Uterus (tissue), 2 donors: ENCODE results near the gene TRIO.

Source experiments
- CTCF ChIP-seq, 4 experiments: fragments of 200-600 bp in 2 of 4; fragments of 450-650 bp in 2 of 4; sonication (generic) in 2 of 4; IDR thresholded peaks; one replicate each; pipeline ENCODE4 v1.5.1; 2016 to 2019; ENCODE audit warnings: antibody characterized with exemption in 4 of 4, mild to moderate bottlenecking in 2 of 4, moderate library complexity in 1 of 4
- POLR2A ChIP-seq, 2 donors: fragments of 450-650 bp; IDR thresholded peaks; one replicate each; pipeline ENCODE4 v1.6.1; 2016; ENCODE audit warnings: antibody characterized with exemption in 2 of 2, mild to moderate bottlenecking in 1 of 2, moderate library complexity in 1 of 2

GRCh38 chr5:14164164-14165163, 21.3 kb downstream of the TRIO start:
- TF ChIP-seq CTCF (IDR thresholded peaks at IDR 0.05) (no peak), POLR2A (IDR thresholded peaks at IDR 0.05) (no peak)
